Neural progenitor cell (in vitro differentiated cells): ENCODE data around the gene URI1. TPM values are rescaled to one million over a fixed set of nuclear protein-coding genes. Genes with fewer than 3 reads are reported as not detected.

Experiments
- DNase-seq: peaks from one replicate; pipeline ENCODE4 v3.0.0-alpha.2; 2016; ENCODE audit warnings: low spot score
- H2AFZ ChIP-seq: fragments of 200-600 bp; sonication (generic); replicated peaks from 2 replicates; pipeline ENCODE4 v1.6.1; 2016; ENCODE audit warnings: antibody characterized with exemption
- H3F3A ChIP-seq: fragments of 200-600 bp; sonication (generic); 2 replicates; pipeline ENCODE4 v1.6.1; 2016; ENCODE audit warnings: antibody characterized with exemption, low read depth
- H3K27ac ChIP-seq: fragments of 200-600 bp; sonication (generic); 2 replicates; pipeline ENCODE4 v1.5.1; 2016; ENCODE audit warnings: mild to moderate bottlenecking
- H3K27me3 ChIP-seq: fragments of 200-600 bp; sonication (generic); 2 replicates; pipeline ENCODE4 v1.6.1; 2016; ENCODE audit warnings: mild to moderate bottlenecking, moderate library complexity
- H3K36me3 ChIP-seq: fragments of 200-600 bp; sonication (generic); 2 replicates; pipeline ENCODE4 v1.5.1; 2016
- H3K4me1 ChIP-seq: fragments of 200-600 bp; sonication (generic); 2 replicates; pipeline ENCODE4 v1.6.1; 2016; ENCODE audit warnings: mixed run types
- H3K4me2 ChIP-seq: fragments of 200-600 bp; sonication (generic); 2 replicates; pipeline ENCODE4 v1.6.1; 2016
- H3K4me3 ChIP-seq: fragments of 200-600 bp; sonication (generic); 2 replicates; pipeline ENCODE4 v1.5.1; 2016
- H3K79me2 ChIP-seq: fragments of 200-600 bp; sonication (generic); 2 replicates; pipeline ENCODE4 v1.6.1; 2016; ENCODE audit warnings: low read depth
- H3K9ac ChIP-seq: fragments of 200-600 bp; sonication (generic); 2 replicates; pipeline ENCODE4 v1.6.1; 2016
- H3K9me3 ChIP-seq: fragments of 200-600 bp; sonication (generic); 2 replicates; pipeline ENCODE4 v1.5.1; 2016; ENCODE audit warnings: low read depth
- H4K20me1 ChIP-seq: fragments of 200-600 bp; sonication (generic); 2 replicates; pipeline ENCODE4 v1.6.1; 2016; ENCODE audit warnings: low read depth
- H3K27ac Mint-ChIP-seq: 3 replicates; pipeline ENCODE4 v1.8.0; 2021; ENCODE audit warnings: mixed read lengths
- H3K27me3 Mint-ChIP-seq: 2 replicates; pipeline ENCODE4 v1.8.0; 2022; ENCODE audit warnings: low read depth, mild to moderate bottlenecking, inconsistent platforms, moderate library complexity, mixed read lengths; ENCODE audit not compliant: insufficient read depth
- H3K36me3 Mint-ChIP-seq: 3 replicates; pipeline ENCODE4 v1.8.0; 2021; ENCODE audit warnings: mixed read lengths
- H3K4me1 Mint-ChIP-seq: 3 replicates; pipeline ENCODE4 v1.8.0; 2021; ENCODE audit warnings: mixed read lengths
- H3K4me3 Mint-ChIP-seq: 3 replicates; pipeline ENCODE4 v1.8.0; 2021; ENCODE audit warnings: mild to moderate bottlenecking, moderate library complexity, mixed read lengths
- H3K9me3 Mint-ChIP-seq: 3 replicates; pipeline ENCODE4 v1.8.0; 2020; ENCODE audit warnings: mixed read lengths
- EZH2 ChIP-seq: fragments of 200-600 bp; sonication (generic); IDR thresholded peaks from 2 replicates; pipeline ENCODE4 v1.6.1; 2017; ENCODE audit warnings: antibody characterized with exemption, mild to moderate bottlenecking, moderate library complexity
- EZH2phosphoT487 ChIP-seq: fragments of 200-600 bp; sonication (generic); IDR thresholded peaks from 2 replicates; pipeline ENCODE4 v1.6.1; 2017; ENCODE audit warnings: antibody characterized with exemption
- total RNA-seq: library from RNA; depleted of rRNA; stranded (reverse); fragments of >200 nt; gene quantifications from 2 replicates; pipeline ENCODE4 v1.2.3, GENCODE V29; 2015; ENCODE audit warnings: low replicate concordance
- TF ChIP-seq, protein P1 (sequence below): fragments of 200-600 bp; sonication (generic); IDR thresholded peaks from 2 replicates; pipeline ENCODE4 v1.5.1; 2017; ENCODE audit warnings: antibody characterized with exemption, mild to moderate bottlenecking

Gene URI1
- total RNA-seq, 1 donor from 2014 or later, result 94.7 TPM

DNA sequence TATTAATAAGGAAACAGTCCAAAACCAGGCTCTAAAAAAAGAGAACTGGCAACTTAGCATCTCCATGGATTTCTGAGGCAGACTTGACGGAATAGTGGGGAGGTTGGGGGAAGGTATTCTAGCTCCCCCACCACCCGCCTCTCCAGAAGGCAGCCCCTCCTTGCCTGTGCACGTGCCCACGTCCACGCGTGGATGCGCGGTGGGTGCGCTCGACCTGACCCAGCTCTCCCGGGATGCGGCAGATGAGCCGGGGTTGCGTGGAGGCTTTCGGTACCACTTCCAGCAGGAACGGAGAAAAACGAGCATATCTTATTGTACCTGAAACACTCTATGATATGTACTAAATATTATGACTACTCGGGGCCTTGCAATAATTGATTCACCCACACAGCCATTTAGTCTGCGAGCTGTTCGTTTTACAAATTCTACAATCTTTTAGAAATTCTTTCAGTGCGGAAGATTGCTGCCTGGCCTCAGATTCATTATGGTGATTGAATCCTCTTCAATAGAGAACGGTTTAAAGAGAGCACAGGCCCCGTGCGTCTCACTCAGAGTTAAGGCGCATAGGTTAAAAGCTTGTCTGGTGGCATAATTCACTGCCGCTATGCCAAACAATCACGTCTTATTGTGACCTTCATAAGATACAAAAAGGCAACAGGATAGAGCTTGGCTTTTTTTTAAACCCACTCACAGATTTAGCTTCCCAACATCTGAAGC, 117.9 kb downstream of the URI1 start:
- no peaks in the 10 kb centered on the region for H4K20me1 ChIP-seq
- Mint-ChIP-seq H3K9me3 (peaks cover 8% of the 10 kb centered on the region), H3K4me3 (no peak overlapping the region), H3K27me3 (peaks cover 6% of the 10 kb centered on the region), H3K36me3 (no peaks in the 10 kb centered on the region), H3K27ac (no peak overlapping the region), H3K4me1 (peaks cover 5% of the 10 kb centered on the region)
- H3K4me1 ChIP-seq, result peaks cover 18% of the 10 kb centered on the region
- H3K4me3 ChIP-seq, result no peak overlapping the region
- DNase-seq, result no peak
- H3K9ac ChIP-seq, result no peak overlapping the region
- no peaks in the 10 kb centered on the region for H3K27me3 ChIP-seq
- H3K9me3 ChIP-seq, result no peaks in the 10 kb centered on the region
- TF ChIP-seq, protein P1, sequence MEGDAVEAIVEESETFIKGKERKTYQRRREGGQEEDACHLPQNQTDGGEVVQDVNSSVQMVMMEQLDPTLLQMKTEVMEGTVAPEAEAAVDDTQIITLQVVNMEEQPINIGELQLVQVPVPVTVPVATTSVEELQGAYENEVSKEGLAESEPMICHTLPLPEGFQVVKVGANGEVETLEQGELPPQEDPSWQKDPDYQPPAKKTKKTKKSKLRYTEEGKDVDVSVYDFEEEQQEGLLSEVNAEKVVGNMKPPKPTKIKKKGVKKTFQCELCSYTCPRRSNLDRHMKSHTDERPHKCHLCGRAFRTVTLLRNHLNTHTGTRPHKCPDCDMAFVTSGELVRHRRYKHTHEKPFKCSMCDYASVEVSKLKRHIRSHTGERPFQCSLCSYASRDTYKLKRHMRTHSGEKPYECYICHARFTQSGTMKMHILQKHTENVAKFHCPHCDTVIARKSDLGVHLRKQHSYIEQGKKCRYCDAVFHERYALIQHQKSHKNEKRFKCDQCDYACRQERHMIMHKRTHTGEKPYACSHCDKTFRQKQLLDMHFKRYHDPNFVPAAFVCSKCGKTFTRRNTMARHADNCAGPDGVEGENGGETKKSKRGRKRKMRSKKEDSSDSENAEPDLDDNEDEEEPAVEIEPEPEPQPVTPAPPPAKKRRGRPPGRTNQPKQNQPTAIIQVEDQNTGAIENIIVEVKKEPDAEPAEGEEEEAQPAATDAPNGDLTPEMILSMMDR, result no peak
- TF ChIP-seq EZH2phosphoT487 (no peak), EZH2 (no peak)
- no peak overlapping the region for H2AFZ ChIP-seq
- H3K36me3 ChIP-seq, result no peaks in the 10 kb centered on the region
- no peak overlapping the region for H3K27ac ChIP-seq
- no peaks in the 10 kb centered on the region for H3F3A ChIP-seq
- H3K79me2 ChIP-seq, result no peaks in the 10 kb centered on the region
- no peak overlapping the region for H3K4me2 ChIP-seq

DNA sequence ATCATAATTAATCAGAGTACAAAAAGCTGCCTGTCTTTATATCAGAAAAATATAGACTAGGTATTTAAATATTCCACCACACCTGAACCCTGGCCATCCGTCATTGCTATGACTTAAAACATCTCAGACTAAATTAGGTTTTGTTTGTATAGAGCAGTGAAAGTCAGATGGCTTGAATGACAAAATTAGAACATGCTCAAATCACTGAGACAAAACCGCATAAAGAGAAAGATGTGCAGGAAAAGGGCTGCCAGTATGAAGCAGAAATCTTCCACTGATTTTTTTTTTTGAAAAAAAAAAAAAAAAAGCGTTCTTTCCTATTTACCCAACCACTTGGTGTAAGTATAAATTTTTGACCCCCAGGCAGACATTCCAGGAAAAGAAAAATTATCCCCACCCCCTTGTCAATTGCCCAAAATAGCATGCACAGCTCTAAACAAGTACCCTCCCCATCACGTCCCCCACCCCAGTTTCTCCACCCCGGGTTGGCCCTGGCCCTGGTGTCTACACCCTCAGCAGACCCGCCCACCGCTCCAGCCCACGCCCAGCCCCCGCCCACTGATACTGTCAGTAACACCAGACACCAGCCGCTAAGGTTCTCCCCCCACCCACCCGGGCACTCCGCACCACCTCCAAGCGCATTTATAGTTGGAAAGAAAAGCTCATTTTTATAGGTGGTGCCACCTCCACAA, 118.6 kb downstream of the URI1 start:
- Mint-ChIP-seq H3K4me3 (no peak overlapping the region), H3K9me3 (peaks cover 8% of the 10 kb centered on the region), H3K27me3 (peaks cover 11% of the 10 kb centered on the region), H3K36me3 (no peaks in the 10 kb centered on the region), H3K4me1 (peaks cover 7% of the 10 kb centered on the region), H3K27ac (no peak overlapping the region)
- Histone ChIP-seq H3K36me3 (no peaks in the 10 kb centered on the region), H3K79me2 (no peaks in the 10 kb centered on the region), H3K4me2 (no peak overlapping the region), H2AFZ (no peak overlapping the region), H3K9me3 (no peaks in the 10 kb centered on the region), H3K9ac (no peak overlapping the region), H3K27me3 (no peaks in the 10 kb centered on the region), H3K27ac (no peak overlapping the region), H3K4me1 (peaks cover 18% of the 10 kb centered on the region), H3K4me3 (no peak overlapping the region), H3F3A (no peaks in the 10 kb centered on the region), H4K20me1 (no peaks in the 10 kb centered on the region)
- TF ChIP-seq EZH2 (no peak), EZH2phosphoT487 (no peak)
- TF ChIP-seq, protein P1, result no peak
- DNase-seq, result no peak

DNA sequence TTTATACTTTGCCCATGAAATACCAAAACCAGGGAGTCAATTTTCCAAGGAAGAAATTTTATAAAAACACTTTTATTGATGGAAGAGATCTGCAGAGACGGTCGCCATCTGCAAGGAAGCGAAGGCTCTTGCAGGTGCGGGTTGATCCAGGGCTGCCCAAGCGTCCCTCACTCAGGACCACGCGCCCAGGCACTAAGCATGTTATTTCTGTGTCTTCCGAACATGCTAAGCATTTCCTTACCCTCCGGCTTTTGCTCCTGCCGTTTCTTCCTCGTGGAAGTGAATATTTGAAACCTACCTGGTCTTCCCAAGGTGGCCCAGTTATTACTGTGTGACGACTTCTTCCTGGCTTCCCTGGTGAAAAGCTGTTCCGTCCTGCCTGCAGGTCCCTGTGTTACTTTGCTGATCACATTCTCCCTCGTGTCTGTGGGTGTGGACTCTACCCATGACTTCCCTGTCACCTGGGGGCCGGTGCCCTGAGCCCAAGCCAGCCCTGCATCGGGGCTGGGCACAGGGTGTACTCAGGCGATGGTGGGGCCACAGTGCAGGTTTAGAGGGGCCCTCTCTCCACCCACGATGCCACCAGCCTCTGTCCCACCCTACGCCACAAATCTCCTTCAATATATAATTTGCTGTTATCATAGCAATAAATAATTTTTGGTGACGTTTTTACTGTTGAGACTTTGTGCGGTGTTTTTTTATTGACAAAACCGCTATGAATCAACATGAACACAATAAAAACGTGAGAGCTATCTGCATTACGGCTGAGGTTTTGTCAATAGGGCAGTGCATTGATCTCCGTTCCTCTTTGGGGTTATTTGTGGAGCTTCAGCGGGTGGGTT, 119.4 kb downstream of the URI1 start:
- Histone ChIP-seq H2AFZ (no peak overlapping the region), H3K27ac (no peak overlapping the region), H3K79me2 (no peaks in the 10 kb centered on the region), H3K36me3 (no peaks in the 10 kb centered on the region), H3F3A (no peaks in the 10 kb centered on the region), H3K9me3 (no peaks in the 10 kb centered on the region), H3K9ac (no peak overlapping the region), H3K4me2 (no peak overlapping the region), H4K20me1 (no peaks in the 10 kb centered on the region), H3K4me3 (no peak overlapping the region), H3K4me1 (peaks cover 18% of the 10 kb centered on the region), H3K27me3 (no peaks in the 10 kb centered on the region)
- TF ChIP-seq, protein P1, result no peak
- TF ChIP-seq EZH2phosphoT487 (no peak), EZH2 (no peak)
- Mint-ChIP-seq H3K4me1 (peaks cover 7% of the 10 kb centered on the region), H3K27ac (no peak overlapping the region), H3K9me3 (peaks cover 8% of the 10 kb centered on the region), H3K4me3 (no peak overlapping the region), H3K36me3 (no peaks in the 10 kb centered on the region), H3K27me3 (peaks cover 11% of the 10 kb centered on the region)
- no peak for DNase-seq
